ENCODE results near the gene COX5A.
A peak's percentile ranks its signal among the peaks of the same experiment; 100 is the strongest.
"Not testable (repeated sequence)": the region's sequence is repeated elsewhere in the genome, so short reads cannot be mapped to it uniquely, and the experiment has no call there.

Gene COX5A

DNA sequence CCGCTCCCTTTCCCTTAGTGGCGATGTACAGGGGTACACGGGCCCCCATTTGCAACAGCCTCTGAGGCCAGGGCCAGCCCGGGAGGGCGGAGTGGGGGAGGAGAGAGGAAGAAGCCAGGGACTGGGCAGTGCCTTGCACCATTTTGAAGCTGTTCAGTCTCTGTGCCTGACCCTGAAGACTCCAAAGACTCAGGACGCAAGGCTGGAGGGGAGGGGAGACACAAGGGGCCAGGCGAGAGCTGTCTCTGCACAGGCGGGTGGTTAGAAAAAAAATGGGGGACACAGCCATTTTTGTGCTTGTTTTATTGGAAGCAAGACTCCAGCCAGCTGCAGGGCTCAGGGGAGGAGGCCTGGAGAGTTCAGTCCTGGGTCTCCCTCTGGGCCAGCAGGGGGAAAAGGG lies 17.1 kb upstream of the COX5A start:
- no peak for DNase-seq

DNA sequence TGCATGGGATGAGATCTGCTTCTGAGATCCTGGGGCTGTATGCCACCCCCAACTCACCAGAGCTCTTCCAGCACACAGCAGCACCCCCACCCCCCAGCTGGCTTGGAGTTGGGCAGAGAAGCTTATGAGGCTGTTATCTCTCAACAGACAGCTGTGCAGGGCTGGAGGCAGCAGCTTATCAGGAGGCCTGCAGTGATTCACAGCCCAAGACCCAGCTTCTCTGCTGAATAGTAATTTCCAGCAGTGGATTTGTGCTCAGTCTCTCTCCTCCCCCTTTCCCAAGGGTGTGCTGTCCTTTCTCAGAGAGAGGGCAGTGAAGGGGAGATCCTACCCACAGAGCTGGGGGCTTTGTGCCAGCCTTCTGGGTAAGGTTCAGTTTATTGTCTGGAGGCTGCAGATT lies 16.6 kb upstream of the COX5A start:
- no peak for DNase-seq

DNA sequence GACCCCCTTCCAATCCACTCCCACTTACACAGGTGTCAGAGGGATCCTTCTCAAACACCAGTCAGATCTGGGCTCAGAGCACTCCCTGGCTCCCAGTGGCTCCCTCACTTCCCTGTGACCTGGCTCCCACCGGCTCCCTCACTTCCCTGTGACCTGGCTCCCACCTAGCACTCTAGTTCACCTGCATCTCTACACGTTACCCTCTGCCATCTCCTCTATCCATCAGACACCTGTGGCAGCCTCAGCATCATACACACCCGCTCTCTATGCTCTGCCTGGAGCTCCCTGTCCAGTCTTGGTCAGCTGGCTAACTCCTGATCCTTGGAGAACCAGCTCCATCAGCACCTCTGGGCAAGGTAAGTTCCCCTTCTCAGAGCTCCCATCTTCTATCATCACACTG lies 13.1 kb upstream of the COX5A start:
- no peak for DNase-seq

DNA sequence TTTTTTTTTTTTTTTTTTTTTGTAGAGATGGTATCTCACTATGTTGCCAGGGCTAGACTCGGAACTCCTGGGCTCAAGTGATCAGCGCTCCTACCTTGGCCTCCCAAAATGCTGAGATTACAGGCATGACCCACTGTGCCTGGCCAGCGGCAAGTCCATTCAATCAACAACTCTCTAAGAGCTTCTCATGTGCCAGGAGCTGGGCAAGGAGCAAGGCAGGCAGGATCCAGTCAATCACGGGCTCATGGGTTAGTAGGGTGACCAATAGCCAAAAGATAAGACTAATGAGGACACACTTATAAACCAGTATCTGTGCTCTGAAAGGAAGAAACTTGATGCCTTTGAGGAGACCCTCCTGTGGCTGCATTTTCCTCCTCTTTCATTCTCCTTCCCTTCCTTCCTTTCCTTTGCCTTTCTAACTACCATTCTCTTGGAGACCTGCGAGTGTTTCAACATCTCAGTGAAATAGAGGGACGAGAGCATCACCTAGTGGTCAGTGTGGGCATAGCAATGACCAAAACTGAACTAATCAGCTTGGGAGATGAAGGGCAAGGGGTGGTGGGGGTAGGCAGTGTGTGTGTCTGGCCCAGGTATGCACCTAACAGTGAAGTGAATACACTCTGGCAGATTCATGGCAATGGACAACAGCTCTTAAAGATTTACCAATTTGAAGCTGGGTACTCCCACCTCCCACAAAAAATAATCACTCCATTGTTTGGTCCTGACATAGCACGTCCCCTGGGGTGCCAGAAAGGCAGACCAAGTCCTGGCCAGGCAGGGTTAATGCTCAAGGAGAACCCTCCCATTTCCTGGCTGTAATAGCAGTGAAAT lies 12.4 kb upstream of the COX5A start:
- no peak for DNase-seq

DNA sequence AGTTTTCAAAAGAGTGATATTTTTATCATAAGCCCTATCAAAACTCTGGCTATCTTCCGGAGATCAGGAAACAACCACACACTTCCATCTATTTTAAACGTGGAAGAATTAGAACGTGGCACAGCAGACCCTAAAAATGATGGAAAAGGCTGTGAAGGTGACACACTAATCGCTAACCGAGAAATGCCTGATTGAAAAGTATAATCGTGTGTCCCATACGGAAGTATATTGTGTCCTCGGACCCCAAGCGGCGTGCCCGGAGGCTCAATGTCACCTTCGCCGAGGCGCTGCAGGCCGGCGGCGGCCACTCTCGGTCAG lies 642 bp downstream of the COX5A start:
- no peak for DNase-seq

DNA sequence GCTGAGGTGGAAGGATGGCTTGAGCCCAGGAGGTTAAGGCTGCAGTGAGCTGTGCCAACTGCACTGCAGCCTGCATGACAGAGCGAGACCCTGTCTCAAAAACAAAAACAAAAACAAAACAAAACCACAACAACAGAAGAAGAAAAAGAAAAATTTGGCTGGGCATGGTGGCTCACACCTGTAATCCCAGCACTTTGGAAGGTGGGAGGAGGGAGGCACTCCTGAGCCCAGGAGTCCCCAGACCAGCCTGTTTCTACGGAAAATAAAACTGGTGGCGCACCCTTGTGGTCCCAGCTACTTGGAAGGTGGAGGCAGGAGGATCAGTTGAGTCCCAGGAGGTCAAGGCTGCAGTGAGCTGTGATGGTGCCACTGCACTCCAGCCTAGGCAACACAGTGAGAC lies 2.7 kb downstream of the COX5A start:
- DNase-seq: not testable (repeated sequence)

DNA sequence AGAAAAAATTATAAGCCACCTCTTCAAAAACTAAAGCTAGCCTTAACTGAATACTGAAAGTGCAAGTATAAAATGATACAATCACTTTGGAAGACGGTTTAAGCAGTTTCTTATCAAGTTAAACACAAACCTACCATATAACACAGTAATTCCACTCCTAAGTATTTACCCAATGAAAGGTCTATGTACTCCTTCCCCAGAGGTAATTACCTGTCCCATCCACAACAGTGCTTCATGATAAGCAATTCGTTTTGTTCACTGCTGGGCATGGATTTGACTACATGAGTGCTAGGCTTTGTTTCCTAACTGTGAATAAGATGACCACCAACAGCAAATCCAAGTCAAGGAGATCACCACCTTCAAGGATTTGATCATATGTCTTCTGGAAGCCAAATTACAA lies 4.3 kb downstream of the COX5A start:
- no peak for DNase-seq

DNA sequence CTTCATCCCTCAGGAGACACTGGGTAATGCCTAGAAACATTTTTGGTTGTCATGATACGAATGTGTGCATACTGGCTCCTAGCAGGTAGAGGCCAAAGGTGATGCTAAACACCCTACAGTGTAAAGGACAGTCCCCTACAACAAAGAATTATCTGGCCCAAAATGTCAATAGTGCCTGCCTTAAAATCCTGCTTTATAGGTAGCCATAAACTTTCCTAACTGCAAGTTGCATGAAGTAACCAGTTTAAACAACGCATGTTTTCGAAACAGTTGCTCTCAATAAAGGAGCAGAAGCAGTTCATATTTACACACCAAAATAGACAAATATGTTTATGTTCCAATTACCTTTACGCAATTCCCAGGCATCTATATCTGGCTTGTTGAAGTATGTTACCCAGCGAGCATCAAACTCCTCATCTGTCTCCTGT lies 9.1 kb downstream of the COX5A start:
- no peak for DNase-seq

DNA sequence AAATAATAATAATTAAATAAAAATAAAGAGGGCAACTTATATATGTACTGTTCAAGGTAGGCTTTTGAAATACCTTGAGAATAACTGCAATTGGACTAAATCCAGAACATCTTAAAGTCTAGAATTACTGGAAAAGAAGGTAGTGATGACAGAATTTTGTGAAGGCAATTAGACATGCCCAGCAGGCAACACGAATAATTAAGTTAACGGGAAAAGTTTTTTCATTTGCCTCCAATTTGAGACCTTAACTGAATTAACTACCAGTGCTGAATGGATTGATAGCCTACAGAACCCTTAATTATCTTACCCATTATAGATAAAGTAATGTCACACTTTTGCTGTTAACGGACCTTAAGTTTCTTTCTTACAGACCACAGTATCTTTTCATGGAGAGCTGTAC lies 13.3 kb downstream of the COX5A start:
- no peak for DNase-seq

DNA sequence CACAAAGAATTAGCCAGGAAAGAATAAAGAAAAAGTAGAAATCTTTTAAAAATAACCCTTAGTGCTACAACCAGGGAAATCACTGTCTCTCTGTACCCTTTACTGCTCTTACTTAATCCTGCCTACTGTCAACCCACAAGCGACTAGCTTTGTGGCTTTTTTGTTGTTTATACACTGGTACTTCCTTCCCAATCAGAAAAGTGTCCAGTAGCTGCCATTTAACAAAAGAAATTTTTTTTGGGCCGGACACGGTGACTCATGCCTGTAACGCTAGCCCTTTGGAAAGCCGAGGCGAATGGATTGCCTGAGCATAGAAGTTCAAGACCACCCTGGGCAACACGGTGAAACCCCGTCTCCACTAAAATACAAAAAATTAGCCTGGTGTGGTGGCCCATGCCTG lies 17.4 kb downstream of the COX5A start:
- DNase-seq: no peak

DNA sequence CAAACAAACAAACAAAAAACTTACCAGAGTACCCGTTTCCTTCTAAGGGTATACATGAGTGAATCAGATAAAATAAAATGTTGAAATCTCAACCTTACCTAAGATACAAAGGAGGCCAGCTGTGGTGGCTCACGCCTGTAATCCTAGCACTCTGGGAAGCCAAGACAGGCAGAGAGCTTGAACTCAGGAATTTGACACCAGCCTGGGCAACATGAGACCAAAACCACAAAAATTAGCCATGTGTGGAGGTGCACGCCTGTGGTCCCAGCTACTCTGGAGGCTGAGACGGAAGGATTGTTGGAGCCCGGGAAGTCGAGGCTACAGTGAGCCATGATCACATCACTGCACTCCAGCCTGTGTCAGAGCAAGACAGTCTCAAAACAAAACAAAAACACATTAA lies 20.2 kb downstream of the COX5A start:
- DNase-seq: no peak

DNA sequence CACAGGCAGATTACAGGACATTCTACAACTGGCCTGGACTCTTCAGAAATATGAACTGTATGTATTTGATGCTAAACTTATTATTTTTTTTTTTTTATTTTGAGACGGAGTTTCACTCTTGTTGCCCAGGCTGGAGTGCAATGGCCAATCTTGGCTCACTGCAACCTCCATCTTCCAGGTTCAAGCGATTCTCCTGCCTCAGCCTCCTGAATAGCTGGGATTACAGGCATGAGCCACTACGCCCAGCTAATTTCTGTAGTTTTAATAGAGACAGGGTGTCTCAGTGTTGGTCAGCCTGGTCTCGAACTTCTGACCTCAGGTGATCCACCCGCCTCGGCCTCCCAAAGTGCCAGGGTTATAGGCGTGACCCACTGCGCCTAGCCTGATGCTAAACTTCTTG lies 24.1 kb downstream of the COX5A start:
- DNase-seq: not testable (repeated sequence)

DNA sequence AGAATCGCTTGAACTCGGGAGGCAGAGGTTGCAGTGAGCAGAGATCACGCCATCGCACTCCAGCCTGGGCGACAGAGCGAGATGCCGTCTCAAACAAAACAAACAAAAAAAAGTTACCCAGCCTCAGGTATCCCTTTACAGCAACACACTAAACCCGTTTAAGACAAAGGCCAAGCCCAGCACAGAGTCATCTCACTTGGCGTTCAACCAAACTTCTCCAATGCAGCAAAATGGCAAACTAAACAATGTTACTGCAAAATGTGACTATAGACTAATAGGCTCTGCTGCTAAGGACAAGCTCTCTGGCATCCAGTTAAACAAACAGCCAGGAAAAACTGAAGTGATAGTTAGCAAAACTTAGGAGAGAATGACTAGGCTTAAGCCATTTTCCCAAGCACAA lies 24.8 kb downstream of the COX5A start:
- DNase-seq: no peak

DNA sequence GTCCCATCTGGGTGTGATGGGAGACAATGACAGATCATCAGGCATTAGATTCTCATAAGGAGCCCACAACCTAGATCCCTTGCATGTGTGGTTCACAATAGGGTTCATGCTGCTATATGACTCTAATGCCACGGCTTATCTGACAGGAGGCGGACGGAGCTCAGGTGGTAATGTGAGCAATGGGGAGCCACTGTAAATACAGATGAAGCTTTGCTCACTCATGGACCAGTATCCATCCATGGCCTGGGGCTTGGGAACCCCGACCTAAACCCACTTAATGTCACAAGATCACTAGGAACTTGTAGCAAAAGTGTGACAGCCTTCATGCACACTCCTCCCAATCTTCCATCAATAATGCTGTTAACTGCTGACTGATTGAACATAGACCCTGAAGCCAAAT lies 29.2 kb downstream of the COX5A start:
- DNase-seq: no peak

DNA sequence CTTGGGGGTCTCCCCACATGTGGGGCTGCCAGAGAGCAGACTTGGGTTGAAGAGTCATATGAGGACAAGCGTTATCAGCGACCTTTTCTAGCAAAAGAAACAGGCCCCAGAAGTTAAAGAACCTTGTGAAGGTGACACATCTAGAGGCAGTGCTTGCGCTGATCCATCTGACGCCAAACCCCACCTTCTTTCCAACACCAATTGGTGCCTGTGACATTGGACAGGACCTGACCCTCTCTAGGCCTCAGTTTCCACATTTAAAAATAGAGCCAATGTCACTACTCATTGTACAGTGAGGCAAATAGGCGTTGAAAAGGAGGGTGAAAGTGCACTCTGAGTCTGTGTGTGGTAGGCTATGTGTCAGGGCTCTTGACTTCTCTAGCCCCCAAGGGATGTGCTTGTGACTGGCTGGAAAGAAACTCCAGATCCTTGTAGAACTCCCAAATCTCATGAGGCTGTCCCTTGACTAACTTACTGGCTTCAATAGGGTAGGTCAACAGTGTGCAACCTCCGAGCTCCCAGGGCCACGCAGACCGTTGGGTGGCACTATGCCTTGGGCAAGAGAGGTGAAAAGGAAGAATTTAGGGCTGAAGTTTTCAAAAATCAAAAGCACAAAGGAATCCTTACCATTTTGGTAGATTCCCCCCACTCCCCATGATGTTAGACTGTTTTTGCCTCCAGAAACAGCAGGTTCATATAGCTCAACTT lies 30.6 kb downstream of the COX5A start:
- no peak for DNase-seq

DNA sequence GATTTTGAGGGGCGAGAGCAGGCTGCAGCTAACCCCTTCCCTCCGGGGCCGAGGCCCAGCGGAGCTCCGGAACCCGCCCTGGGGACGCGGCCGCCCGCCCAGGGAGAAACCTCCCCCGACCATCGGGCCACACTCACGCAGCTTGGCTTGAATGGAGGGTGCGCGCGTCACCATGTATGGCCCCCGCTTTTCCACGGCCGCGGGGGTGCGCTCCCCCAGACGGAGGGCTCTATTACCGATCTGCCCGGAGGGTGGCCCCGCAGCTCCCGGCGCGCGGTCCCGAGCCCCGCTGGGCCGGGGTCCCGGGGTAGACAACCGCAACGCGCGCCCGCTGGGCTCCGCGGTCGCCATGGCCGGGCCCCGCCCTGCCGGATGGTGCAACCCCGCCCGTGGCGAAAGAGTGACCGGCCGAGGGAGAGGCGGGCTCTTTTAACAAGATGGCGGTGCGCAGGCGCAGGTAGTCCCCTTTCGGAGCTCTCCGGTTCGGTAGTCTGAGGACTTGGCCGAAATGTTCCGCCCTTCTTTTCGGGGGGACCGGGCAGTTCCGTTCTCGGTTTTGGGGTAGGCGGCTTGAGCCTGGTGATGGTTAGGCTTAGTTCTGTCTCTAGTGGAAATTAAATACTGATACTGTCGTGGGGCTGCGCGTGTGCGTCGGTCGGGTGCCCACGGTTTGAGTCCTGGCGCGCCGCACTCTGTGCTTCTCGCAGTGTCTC lies 31.3 kb downstream of the COX5A start, which contains the start of gene FAM219B:
FAM219B (minus strand) TSS at position 402 of the 713 bp plus-strand sequence; CDS start at position 351, 51 bp downstream.
- DNase-seq: peak; percentile 54

DNA sequence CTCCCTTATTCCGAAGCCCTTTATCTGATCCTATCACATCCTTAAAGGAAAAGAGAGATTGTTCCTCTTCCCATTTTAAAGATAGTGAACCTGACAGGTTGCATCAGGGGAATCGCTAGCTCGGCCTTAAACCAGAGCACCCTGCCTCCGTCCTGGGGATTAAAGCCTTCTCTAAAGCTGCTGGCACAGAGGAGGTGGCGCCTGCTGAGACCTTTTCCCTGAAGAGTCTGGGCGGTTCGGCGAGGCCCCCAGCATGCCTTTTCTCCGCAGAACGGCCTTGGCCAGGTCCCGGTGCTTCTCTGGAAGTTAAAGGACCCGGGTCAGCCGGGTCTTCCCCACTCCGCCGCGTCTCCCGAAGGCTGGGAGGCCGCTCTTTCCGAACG lies 31.8 kb downstream of the COX5A start:
- DNase-seq: no peak

DNA sequence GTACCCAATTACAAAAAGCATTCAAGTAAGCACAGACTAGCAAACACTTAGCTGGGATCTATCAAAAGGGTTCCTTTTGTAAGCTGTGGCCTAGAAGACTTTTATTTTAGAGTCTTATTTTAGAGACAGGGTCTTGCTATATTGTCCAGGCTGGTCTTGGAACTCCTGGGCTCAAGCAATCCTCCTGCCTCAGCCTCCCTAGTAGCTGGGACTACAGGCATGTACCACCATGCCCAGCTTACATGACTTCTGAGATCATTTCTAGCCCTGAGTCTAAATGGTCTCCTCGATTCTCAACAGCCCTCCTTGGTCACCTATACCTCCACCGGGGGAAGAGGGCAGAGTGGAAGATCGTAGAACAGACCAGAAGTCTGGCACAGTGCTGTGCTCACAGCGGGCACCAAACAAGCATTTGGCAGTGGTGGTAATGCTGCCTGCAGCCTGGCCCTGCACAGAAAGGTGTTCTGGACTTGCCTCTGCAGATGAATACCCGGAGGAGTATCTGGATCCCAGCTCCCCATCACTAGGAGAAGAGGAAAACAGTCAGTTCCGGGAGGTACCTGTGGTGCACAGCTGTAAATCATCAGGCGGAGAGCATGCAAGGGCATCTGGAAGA lies 33.6 kb downstream of the COX5A start:
- DNase-seq: no peak

DNA sequence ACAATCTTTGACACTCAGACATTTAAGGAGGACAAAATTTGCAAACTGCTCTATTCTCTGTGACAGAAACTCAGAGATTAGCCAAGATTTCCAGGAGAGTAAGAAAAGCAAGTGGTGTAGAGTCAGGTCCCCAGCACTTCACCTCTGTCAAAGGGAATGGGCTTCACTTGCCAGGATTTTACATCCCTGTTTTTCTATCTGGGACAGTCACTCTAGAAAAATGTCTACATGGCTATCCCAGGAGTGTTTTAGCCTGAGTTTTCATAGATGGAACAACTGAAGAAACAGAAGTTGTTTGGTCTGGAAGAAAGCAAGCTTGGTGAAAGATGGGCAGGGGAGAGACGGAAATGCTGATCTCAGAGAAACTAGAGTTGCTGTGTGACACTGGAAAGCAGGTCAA lies 34.2 kb downstream of the COX5A start:
- DNase-seq: no peak

DNA sequence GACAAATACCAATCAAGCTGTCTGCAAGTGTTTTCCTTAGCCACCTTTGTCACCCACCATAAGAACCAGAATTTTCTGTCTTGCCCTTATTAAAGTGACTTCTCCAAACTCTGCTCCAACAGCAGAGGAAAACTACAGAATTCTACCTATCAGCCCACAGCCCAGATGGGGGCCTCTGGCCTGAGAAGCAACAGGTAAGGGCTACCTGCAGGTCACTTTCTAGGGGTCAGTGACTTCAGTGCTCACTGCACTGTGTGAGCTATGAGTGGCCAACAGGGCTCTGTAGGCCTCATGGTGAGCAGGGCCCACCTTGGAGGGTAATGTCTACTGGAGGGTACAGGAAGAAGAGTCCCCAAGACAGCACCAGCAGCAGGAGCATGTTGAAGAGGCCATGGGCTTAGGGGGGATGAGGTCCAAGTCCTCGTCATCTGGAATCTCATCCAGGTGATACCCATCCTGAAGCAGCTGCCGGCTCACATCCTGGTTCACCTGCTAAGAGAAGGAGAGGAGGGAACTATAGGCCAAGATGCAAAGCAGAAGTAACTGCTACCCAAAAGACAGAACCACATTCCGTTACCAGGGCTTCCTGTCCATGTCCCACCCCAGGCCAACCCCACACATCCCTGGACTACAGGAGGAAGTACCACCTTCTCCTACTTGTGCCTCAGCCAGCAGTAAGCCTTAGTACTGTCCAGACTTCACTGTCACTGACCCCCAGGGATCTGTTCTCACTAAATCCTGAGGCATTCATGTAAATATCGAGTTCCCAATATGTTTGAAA lies 35.4 kb downstream of the COX5A start:
- DNase-seq: no peak

DNA sequence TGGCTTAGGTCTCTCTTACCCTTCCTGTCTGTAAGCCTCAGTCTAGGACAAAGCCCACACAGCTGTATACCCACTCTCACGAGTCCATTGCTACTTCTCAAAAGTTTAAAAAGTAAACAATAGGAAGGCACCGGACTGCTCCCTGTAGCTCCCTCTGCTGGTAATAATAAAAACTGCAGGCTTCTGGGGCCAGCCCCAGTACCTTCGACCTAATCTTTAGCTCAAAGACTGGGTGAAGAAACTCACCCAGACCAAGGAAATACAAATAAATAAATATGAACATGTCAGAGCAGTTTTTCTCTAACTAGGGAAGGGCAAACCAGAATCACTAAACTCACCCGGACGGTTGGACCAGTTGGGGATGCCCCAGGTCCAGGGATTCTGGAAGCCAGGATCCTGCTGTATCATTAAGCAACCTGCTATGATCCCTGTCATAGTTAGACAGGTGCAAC lies 36.2 kb downstream of the COX5A start:
- DNase-seq: no peak

DNA sequence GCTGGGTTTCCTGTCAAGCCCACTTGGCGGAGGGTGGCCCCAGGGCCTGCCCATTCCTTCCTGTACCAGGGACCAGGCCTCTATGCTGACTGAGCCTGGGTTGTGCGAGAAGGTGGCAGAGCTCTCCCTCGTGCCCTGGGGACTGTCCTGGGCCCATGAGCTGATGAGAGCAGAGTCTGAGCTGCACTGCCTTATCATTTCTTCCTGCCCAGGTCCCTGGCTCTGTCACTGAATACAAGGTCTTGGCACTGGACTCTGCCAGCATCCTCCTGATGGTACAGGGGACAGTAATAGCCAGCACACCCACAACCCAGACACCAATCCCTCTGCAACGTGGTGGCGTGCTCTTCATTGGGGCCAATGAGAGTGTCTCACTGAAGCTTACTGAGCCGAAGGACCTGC lies 40.6 kb downstream of the COX5A start:
- no peak for DNase-seq

DNA sequence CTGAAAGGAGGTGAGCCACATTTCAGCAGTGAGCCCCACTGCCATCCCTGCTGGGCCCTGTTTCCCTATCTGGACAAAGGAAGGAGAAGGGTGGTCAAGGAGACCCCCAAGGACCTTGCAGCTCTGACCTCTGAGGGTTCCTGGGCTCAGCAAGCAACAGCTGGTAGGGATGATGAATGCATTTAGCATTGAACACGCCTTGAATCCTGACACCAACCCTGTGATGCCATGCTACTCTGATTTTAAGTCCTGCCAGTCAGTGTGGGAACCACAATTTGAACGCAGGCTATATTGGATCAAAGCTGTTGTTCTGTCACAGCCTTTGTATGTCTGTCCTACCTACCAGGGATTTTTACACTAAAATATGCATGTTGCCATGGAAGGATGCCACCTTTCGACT lies 41.6 kb downstream of the COX5A start:
- no peak for DNase-seq

Data from activated gamma-delta T cell (primary cell).